H9 (cell line): ENCODE results near the gene DAB1. TPM values are rescaled to one million over a fixed set of nuclear protein-coding genes. Genes with fewer than 3 reads are reported as not detected.

ENCODE experiments used
- DNase-seq: peaks from one replicate; pipeline ENCODE4 v3.0.0-alpha.2; 2017
- H2AFZ ChIP-seq: one replicate; pipeline ENCODE4 v1.6.1; 2013; ENCODE audit warnings: mild to moderate bottlenecking, low read length, control low read depth, moderate library complexity
- H2AK5ac ChIP-seq: 2 replicates; pipeline ENCODE4 v1.6.1; 2013; ENCODE audit warnings: low read length, control low read depth, mixed read lengths; ENCODE audit not compliant: insufficient read length
- H2BK120ac ChIP-seq: one replicate; pipeline ENCODE4 v1.6.1; 2013; ENCODE audit warnings: low read depth, mild to moderate bottlenecking, low read length, control low read depth, inconsistent platforms; ENCODE audit not compliant: poor library complexity, severe bottlenecking
- H2BK12ac ChIP-seq: 2 replicates; pipeline ENCODE4 v1.6.1; 2013; ENCODE audit warnings: low read length, control low read depth, mixed read lengths, low read depth; ENCODE audit not compliant: insufficient read length
- H2BK15ac ChIP-seq: 2 replicates; pipeline ENCODE4 v1.6.1; 2013; ENCODE audit warnings: low read depth, low read length, control low read depth
- H2BK20ac ChIP-seq: one replicate; pipeline ENCODE4 v1.6.1; 2013; ENCODE audit warnings: low read depth, mild to moderate bottlenecking, low read length, control low read depth, inconsistent platforms; ENCODE audit not compliant: poor library complexity, severe bottlenecking
- H2BK5ac ChIP-seq: 2 replicates; pipeline ENCODE4 v1.6.1; 2013; ENCODE audit warnings: low read length, control low read depth, mixed read lengths; ENCODE audit not compliant: insufficient read length
- H3K14ac ChIP-seq: 2 replicates; pipeline ENCODE4 v1.6.1; 2013; ENCODE audit warnings: low read length, control low read depth; ENCODE audit not compliant: insufficient read depth
- H3K18ac ChIP-seq: 2 replicates; pipeline ENCODE4 v1.6.1; 2013; ENCODE audit warnings: low read depth, mild to moderate bottlenecking, mixed read lengths, low read length, control low read depth; ENCODE audit not compliant: insufficient read length
- H3K23ac ChIP-seq: 2 replicates; pipeline ENCODE4 v1.6.1; 2013; ENCODE audit warnings: low read length, control low read depth, mixed read lengths, low read depth; ENCODE audit not compliant: insufficient read length
- H3K23me2 ChIP-seq: 2 replicates; pipeline ENCODE4 v1.6.1; 2013; ENCODE audit warnings: low read depth, mild to moderate bottlenecking, mixed read lengths, low read length, control low read depth; ENCODE audit not compliant: insufficient read length, poor library complexity, severe bottlenecking
- H3K27ac ChIP-seq: 2 replicates; pipeline ENCODE4 v1.5.1; 2013; ENCODE audit warnings: low read length, control low read depth, mixed read lengths, low read depth; ENCODE audit not compliant: insufficient read length
- H3K27me3 ChIP-seq: 2 replicates; pipeline ENCODE4 v1.6.1; 2013; ENCODE audit warnings: low read length, control low read depth, inconsistent platforms; ENCODE audit not compliant: insufficient read depth
- H3K4ac ChIP-seq: 2 replicates; pipeline ENCODE4 v1.6.1; 2013; ENCODE audit warnings: low read depth, mild to moderate bottlenecking, control low read depth, inconsistent platforms, low read length, moderate library complexity
- H3K4me1 ChIP-seq: 2 replicates; pipeline ENCODE4 v1.6.1; 2013; ENCODE audit warnings: low read length, control low read depth, inconsistent platforms; ENCODE audit not compliant: insufficient read depth
- H3K4me2 ChIP-seq: 2 replicates; pipeline ENCODE4 v1.6.1; 2013; ENCODE audit warnings: low read length, control low read depth, mixed read lengths; ENCODE audit not compliant: insufficient read length, insufficient read depth
- H3K56ac ChIP-seq: 2 replicates; pipeline ENCODE4 v1.6.1; 2013; ENCODE audit warnings: low read depth, mild to moderate bottlenecking, mixed read lengths, low read length, control low read depth; ENCODE audit not compliant: insufficient read length
- H3K79me1 ChIP-seq: 2 replicates; pipeline ENCODE4 v1.6.1; 2013; ENCODE audit warnings: low read depth, mild to moderate bottlenecking, moderate library complexity, low read length, control low read depth, inconsistent platforms; ENCODE audit not compliant: insufficient read depth, poor library complexity, severe bottlenecking
- H3K79me2 ChIP-seq: 2 replicates; pipeline ENCODE4 v1.6.1; 2013; ENCODE audit warnings: low read length, control low read depth, inconsistent platforms; ENCODE audit not compliant: insufficient read depth
- H3K9ac ChIP-seq: 2 replicates; pipeline ENCODE4 v1.6.1; 2013; ENCODE audit warnings: low read length, control low read depth, mixed read lengths; ENCODE audit not compliant: insufficient read length; ENCODE audit errors: extremely low read depth
- H3K9me3 ChIP-seq: one replicate; pipeline ENCODE4 v1.6.1; 2013; ENCODE audit warnings: low read depth, low read length, inconsistent platforms; ENCODE audit not compliant: control insufficient read depth
- H3T11ph ChIP-seq: one replicate; pipeline ENCODE4 v1.6.1; 2013; ENCODE audit warnings: mild to moderate bottlenecking, low read length, control low read depth, inconsistent platforms
- H4K20me1 ChIP-seq: one replicate; pipeline ENCODE4 v1.6.1; 2013; ENCODE audit not compliant: control insufficient read depth, insufficient read length, insufficient read depth
- H4K5ac ChIP-seq: 2 replicates; pipeline ENCODE4 v1.6.1; 2013; ENCODE audit warnings: low read depth, mild to moderate bottlenecking, mixed read lengths, low read length, control low read depth; ENCODE audit not compliant: insufficient read length
- H4K8ac ChIP-seq: replicated peaks from 2 replicates; pipeline ENCODE4 v1.6.1; 2013; ENCODE audit warnings: low read length, control low read depth, mixed read lengths, low read depth; ENCODE audit not compliant: insufficient read length
- H4K91ac ChIP-seq: 2 replicates; pipeline ENCODE4 v1.6.1; 2013; ENCODE audit warnings: low read depth, mild to moderate bottlenecking, moderate library complexity, mixed read lengths, low read length, control low read depth; ENCODE audit not compliant: insufficient read length
- H3K27ac Mint-ChIP-seq, 3 experiments: 2 replicates in 2 of 3; 3 replicates in 1 of 3; pipeline ENCODE4 v1.8.0; 2020 to 2021; ENCODE audit warnings: mixed read lengths in 3 of 3, mild to moderate bottlenecking in 1 of 3, moderate library complexity in 1 of 3
- H3K27me3 Mint-ChIP-seq: 2 replicates; pipeline ENCODE4 v1.8.0; 2021; ENCODE audit warnings: low read depth, mild to moderate bottlenecking, moderate library complexity, mixed read lengths
- H3K36me3 Mint-ChIP-seq, 3 experiments: 2 replicates in 2 of 3; 3 replicates in 1 of 3; pipeline ENCODE4 v1.8.0; 2020 to 2021; ENCODE audit warnings: low read depth in 3 of 3, mixed read lengths in 3 of 3; ENCODE audit not compliant: insufficient read depth in 1 of 3
- H3K4me1 Mint-ChIP-seq, 2 experiments: 2 replicates each; pipeline ENCODE4 v1.8.0; 2020; ENCODE audit warnings: mixed read lengths in 2 of 2
- H3K4me3 Mint-ChIP-seq, 2 experiments: 2 replicates in 1 of 2; 3 replicates in 1 of 2; pipeline ENCODE4 v1.8.0; 2020 to 2021; ENCODE audit warnings: mild to moderate bottlenecking in 2 of 2, mixed read lengths in 2 of 2, moderate library complexity in 1 of 2
- H3K9me3 Mint-ChIP-seq, 2 experiments: 2 replicates in 1 of 2; 3 replicates in 1 of 2; pipeline ENCODE4 v1.8.0; 2020; ENCODE audit warnings: mild to moderate bottlenecking in 2 of 2, mixed read lengths in 2 of 2, moderate library complexity in 1 of 2
- WGBS: extraction: QIAGEN DNeasy Blood & Tissue Kit; methylation state at CpG from one replicate; pipeline ENCODE4 v1.1.7; 2013; ENCODE audit warnings: missing lambda C conversion rate, low lambda C conversion rate, mixed read lengths; ENCODE audit not compliant: insufficient read length; ENCODE audit errors: extremely low coverage; 5-methylcytosine and 5-hydroxymethylcytosine counted together
- total RNA-seq: library from RNA; stranded (reverse); gene quantifications from 2 replicates; pipeline ENCODE4 v1.2.1, GENCODE V29; 2021
- TF ChIP-seq, protein P1 (sequence below): fragments of 200-600 bp; sonication (generic); conservative IDR thresholded peaks from 3 replicates; pipeline ENCODE4 v1.8.0; 2021; ENCODE audit warnings: antibody characterized with exemption, mild to moderate bottlenecking

Gene DAB1
- total RNA-seq, 1 experiment from 2014 or later = 9.3 TPM

DNA sequence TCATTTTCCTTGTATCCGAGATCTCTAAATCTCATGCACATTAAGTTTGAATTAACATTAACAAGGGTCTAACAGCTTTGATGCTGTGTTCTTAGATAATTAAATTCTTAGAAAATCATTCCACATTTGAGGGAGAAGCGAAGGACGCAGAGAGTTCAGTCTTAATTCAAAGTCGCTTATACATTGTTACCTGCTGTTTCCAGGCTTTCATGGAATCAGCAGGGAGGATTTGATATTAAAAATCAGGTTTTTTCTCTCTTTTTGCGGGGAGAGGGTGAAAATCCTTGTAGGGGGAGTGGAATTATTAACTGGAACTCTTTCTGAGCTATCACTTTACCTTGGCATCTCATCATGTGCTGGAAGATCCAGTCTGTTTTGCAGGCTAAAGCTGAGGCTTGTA lies 27.7 kb upstream of the DAB1 start:
- H2AK5ac ChIP-seq = no peak overlapping the region
- no peak overlapping the region for H2AFZ ChIP-seq
- peaks cover 18 to 32% of the 10 kb centered on the region in 2 experiments for H3K4me1 Mint-ChIP-seq
- H2BK5ac ChIP-seq = no peak overlapping the region
- peaks cover 4% of the 10 kb centered on the region; the same call in 1 of the 2 replicates for H3K4me1 ChIP-seq
- DNase-seq = no peak
- H3K27ac ChIP-seq = no peak overlapping the region
- no peak overlapping the region for H2BK12ac ChIP-seq
- no peak overlapping the region for H3K4me2 ChIP-seq
- no peak overlapping the region for H3K9ac ChIP-seq
- H4K20me1 ChIP-seq = no peaks in the 10 kb centered on the region
- no peak overlapping the region for H4K5ac ChIP-seq
- no peaks in the 10 kb centered on the region for H3K23me2 ChIP-seq
- H3K9me3 Mint-ChIP-seq = no peaks in the 10 kb centered on the region
- TF ChIP-seq, protein P1, sequence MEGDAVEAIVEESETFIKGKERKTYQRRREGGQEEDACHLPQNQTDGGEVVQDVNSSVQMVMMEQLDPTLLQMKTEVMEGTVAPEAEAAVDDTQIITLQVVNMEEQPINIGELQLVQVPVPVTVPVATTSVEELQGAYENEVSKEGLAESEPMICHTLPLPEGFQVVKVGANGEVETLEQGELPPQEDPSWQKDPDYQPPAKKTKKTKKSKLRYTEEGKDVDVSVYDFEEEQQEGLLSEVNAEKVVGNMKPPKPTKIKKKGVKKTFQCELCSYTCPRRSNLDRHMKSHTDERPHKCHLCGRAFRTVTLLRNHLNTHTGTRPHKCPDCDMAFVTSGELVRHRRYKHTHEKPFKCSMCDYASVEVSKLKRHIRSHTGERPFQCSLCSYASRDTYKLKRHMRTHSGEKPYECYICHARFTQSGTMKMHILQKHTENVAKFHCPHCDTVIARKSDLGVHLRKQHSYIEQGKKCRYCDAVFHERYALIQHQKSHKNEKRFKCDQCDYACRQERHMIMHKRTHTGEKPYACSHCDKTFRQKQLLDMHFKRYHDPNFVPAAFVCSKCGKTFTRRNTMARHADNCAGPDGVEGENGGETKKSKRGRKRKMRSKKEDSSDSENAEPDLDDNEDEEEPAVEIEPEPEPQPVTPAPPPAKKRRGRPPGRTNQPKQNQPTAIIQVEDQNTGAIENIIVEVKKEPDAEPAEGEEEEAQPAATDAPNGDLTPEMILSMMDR = no peak
- no peak overlapping the region for H2BK15ac ChIP-seq
- H3K56ac ChIP-seq = no peak overlapping the region
- H3K4me3 Mint-ChIP-seq = no peak overlapping the region
- no peaks in the 10 kb centered on the region for H3K27me3 ChIP-seq
- no peaks in the 10 kb centered on the region for H3K36me3 Mint-ChIP-seq
- WGBS = no CpG with 5 or more reads among the region's 5 CpGs
- no peak overlapping the region for H3T11ph ChIP-seq
- H3K4ac ChIP-seq = no peak overlapping the region
- no peak overlapping the region for H3K18ac ChIP-seq
- H3K27me3 Mint-ChIP-seq = peaks cover 19% of the 10 kb centered on the region
- no peak overlapping the region for H3K14ac ChIP-seq
- no peak overlapping the region for H4K8ac ChIP-seq
- H3K23ac ChIP-seq = no peak overlapping the region
- H2BK120ac ChIP-seq = no peak overlapping the region
- no peak overlapping the region for H2BK20ac ChIP-seq
- no peaks in the 10 kb centered on the region for H3K9me3 ChIP-seq
- H4K91ac ChIP-seq = no peak overlapping the region
- H3K27ac Mint-ChIP-seq = no peak overlapping the region
- no peaks in the 10 kb centered on the region for H3K79me2 ChIP-seq
- no peaks in the 10 kb centered on the region for H3K79me1 ChIP-seq
